Measurements from ENCODE around the gene DGCR2.

DGCR2 gene

GRCh38 chr22:19146215-19146968 lies 24.2 kb upstream of the DGCR2 start:
- no peak for DNase-seq (ENCODE audit: low spot score)

- DNase-seq (ENCODE audit: low spot score): peak; percentile 36
These were observed 21.8 kb upstream of the DGCR2 start for GRCh38 chr22:19143967-19144400.

GRCh38 chr22:19143212-19143611 lies 21.0 kb upstream of the DGCR2 start:
- no peak for DNase-seq (ENCODE audit: low spot score)

- DNase-seq (ENCODE audit: low spot score): no peak
These were observed 20.2 kb upstream of the DGCR2 start for GRCh38 chr22:19142394-19142793.

- no peak for DNase-seq (ENCODE audit: low spot score)
These were observed 17.8 kb upstream of the DGCR2 start for GRCh38 chr22:19139974-19140373.

GRCh38 chr22:19139001-19139356 lies 16.8 kb upstream of the DGCR2 start:
- no peak for DNase-seq (ENCODE audit: low spot score)

- DNase-seq (ENCODE audit: low spot score): no peak
These were observed 16.2 kb upstream of the DGCR2 start for GRCh38 chr22:19138217-19139000.

- no peak for DNase-seq (ENCODE audit: low spot score)
These were observed 15.4 kb upstream of the DGCR2 start for GRCh38 chr22:19137384-19138216.

GRCh38 chr22:19136915-19137314 lies 14.7 kb upstream of the DGCR2 start:
- DNase-seq (ENCODE audit: low spot score): no peak

GRCh38 chr22:19134874-19135273 lies 12.7 kb upstream of the DGCR2 start:
- no peak for DNase-seq (ENCODE audit: low spot score)

- no peak for DNase-seq (ENCODE audit: low spot score)
These were observed 12.1 kb upstream of the DGCR2 start for GRCh38 chr22:19134176-19134831.

- no peak for DNase-seq (ENCODE audit: low spot score)
These were observed 11.3 kb upstream of the DGCR2 start for GRCh38 chr22:19133561-19133960.

- DNase-seq (ENCODE audit: low spot score): no peak
These were observed 10.6 kb upstream of the DGCR2 start for GRCh38 chr22:19132693-19133400.

GRCh38 chr22:19132153-19132552 lies 9.9 kb upstream of the DGCR2 start:
- no peak for DNase-seq (ENCODE audit: low spot score)

GRCh38 chr22:19131685-19132015 lies 9.4 kb upstream of the DGCR2 start:
- DNase-seq (ENCODE audit: low spot score): no peak

- no peak for DNase-seq (ENCODE audit: low spot score)
These were observed 8.9 kb upstream of the DGCR2 start, which contains the start of gene TSSK2 for GRCh38 chr22:19130959-19131684. Gene TSSK2 (plus strand): TSS chr22:19131308. CDS start chr22:19131400, 92 bp downstream.

- DNase-seq (ENCODE audit: low spot score): no peak
These were observed 7.7 kb upstream of the DGCR2 start for GRCh38 chr22:19129871-19130270.

GRCh38 chr22:19128946-19129727 lies 6.9 kb upstream of the DGCR2 start:
- DNase-seq (ENCODE audit: low spot score): no peak

- DNase-seq (ENCODE audit: low spot score): no peak
These were observed 5.8 kb upstream of the DGCR2 start for GRCh38 chr22:19128009-19128401.

All from kidney capillary endothelial cell (primary cell).